Ishikawa (cell line): ENCODE results near the gene LIG1.

ENCODE experiments used
- CEBPB ChIP-seq: IDR thresholded peaks from 2 replicates; pipeline ENCODE4 v1.6.1; 2012
- CREB1 ChIP-seq: IDR thresholded peaks from 2 replicates; pipeline ENCODE4 v1.6.1; 2012; ENCODE audit warnings: low read depth
- EGR1 ChIP-seq: IDR thresholded peaks from 2 replicates; pipeline ENCODE4 v1.6.1; 2012
- EP300 ChIP-seq: IDR thresholded peaks from 2 replicates; pipeline ENCODE4 v1.6.1; 2012; ENCODE audit warnings: borderline replicate concordance
- FOXM1 ChIP-seq: IDR thresholded peaks from 2 replicates; pipeline ENCODE4 v1.6.1; 2012; ENCODE audit warnings: low read depth, borderline replicate concordance
- NFIC ChIP-seq: IDR thresholded peaks from 2 replicates; pipeline ENCODE4 v1.6.1; 2012
- RAD21 ChIP-seq: IDR thresholded peaks from 2 replicates; pipeline ENCODE4 v1.6.1; 2012; ENCODE audit warnings: low read depth
- TAF1 ChIP-seq: IDR thresholded peaks from 2 replicates; pipeline ENCODE4 v1.6.1; 2012; ENCODE audit warnings: low read depth, mild to moderate bottlenecking
- TCF12 ChIP-seq: IDR thresholded peaks from 2 replicates; pipeline ENCODE4 v1.6.1; 2012; ENCODE audit warnings: low read depth
- TEAD4 ChIP-seq: IDR thresholded peaks from 2 replicates; pipeline ENCODE4 v1.6.1; 2012
- YY1 ChIP-seq: IDR thresholded peaks from 2 replicates; pipeline ENCODE4 v1.6.1; 2012; ENCODE audit warnings: low read depth
- ZBTB7A ChIP-seq: IDR thresholded peaks from 2 replicates; pipeline ENCODE4 v1.6.1; 2012; ENCODE audit warnings: low read depth
- TF ChIP-seq, protein P1 (sequence below): IDR thresholded peaks from 2 replicates; pipeline ENCODE4 v1.6.1; 2012
- TF ChIP-seq, protein P2 (sequence below): IDR thresholded peaks from 2 replicates; pipeline ENCODE4 v1.6.1; 2012; ENCODE audit warnings: low read depth, mild to moderate bottlenecking
- TF ChIP-seq, protein P3 (sequence below): IDR thresholded peaks from 2 replicates; pipeline ENCODE4 v1.6.1; 2012

LIG1 gene

DNA sequence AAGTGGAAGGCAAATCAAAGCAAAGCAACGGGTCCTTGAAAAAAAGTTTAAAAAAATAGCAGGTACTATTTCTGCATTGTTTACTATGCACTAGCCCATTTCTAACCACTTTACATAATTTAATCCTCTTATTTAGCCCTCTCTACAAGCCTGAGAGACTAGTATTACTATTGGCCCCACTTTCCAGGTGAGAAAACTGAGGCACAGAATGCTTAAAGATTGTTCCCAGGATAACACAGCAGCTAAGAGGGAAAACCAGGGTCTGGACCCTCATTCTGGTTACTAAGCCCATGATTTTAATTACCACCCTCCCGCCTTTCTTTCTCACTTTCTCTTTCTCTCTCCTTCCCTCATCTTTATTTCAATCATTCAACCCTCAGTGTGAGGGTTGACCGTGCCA, 6.1 kb upstream of the LIG1 start:
- TF ChIP-seq TEAD4 (no peak), YY1 (no peak), CEBPB (no peak), TAF1 (no peak), NFIC (no peak), FOXM1 (no peak), EGR1 (no peak), CREB1 (no peak), ZBTB7A (no peak), TCF12 (no peak), RAD21 (no peak)
- TF ChIP-seq, protein P1, sequence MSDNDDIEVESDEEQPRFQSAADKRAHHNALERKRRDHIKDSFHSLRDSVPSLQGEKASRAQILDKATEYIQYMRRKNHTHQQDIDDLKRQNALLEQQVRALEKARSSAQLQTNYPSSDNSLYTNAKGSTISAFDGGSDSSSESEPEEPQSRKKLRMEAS, result no peak
- TF ChIP-seq, protein P2, sequence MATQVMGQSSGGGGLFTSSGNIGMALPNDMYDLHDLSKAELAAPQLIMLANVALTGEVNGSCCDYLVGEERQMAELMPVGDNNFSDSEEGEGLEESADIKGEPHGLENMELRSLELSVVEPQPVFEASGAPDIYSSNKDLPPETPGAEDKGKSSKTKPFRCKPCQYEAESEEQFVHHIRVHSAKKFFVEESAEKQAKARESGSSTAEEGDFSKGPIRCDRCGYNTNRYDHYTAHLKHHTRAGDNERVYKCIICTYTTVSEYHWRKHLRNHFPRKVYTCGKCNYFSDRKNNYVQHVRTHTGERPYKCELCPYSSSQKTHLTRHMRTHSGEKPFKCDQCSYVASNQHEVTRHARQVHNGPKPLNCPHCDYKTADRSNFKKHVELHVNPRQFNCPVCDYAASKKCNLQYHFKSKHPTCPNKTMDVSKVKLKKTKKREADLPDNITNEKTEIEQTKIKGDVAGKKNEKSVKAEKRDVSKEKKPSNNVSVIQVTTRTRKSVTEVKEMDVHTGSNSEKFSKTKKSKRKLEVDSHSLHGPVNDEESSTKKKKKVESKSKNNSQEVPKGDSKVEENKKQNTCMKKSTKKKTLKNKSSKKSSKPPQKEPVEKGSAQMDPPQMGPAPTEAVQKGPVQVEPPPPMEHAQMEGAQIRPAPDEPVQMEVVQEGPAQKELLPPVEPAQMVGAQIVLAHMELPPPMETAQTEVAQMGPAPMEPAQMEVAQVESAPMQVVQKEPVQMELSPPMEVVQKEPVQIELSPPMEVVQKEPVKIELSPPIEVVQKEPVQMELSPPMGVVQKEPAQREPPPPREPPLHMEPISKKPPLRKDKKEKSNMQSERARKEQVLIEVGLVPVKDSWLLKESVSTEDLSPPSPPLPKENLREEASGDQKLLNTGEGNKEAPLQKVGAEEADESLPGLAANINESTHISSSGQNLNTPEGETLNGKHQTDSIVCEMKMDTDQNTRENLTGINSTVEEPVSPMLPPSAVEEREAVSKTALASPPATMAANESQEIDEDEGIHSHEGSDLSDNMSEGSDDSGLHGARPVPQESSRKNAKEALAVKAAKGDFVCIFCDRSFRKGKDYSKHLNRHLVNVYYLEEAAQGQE, result no peak
- TF ChIP-seq, protein P3, sequence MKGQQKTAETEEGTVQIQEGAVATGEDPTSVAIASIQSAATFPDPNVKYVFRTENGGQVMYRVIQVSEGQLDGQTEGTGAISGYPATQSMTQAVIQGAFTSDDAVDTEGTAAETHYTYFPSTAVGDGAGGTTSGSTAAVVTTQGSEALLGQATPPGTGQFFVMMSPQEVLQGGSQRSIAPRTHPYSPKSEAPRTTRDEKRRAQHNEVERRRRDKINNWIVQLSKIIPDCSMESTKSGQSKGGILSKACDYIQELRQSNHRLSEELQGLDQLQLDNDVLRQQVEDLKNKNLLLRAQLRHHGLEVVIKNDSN, result no peak

DNA sequence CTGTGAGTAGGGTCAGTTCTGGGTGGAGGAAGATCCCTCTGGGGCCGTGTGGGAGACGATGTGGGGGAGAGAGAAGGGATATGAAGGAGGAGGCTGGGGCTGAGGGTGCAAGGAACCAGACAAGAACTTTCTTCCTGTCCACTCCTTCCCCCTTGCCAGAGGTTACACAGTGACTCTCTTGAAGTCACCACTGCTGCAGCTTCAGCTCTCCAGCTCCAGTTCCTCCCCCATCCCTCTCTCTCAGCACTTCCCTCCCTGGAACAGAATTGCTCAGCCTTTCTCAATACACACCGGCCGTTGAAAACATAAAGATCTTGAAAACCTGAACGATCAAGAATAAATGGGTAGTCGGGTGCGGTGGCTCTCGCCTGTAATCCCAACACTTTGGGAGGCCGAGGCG, 5.4 kb upstream of the LIG1 start:
- no peak for TF ChIP-seq EGR1
- TF ChIP-seq EP300, result no peak
- no peak for TF ChIP-seq NFIC
- TF ChIP-seq, protein P1, result no peak
- TF ChIP-seq TEAD4, result no peak
- TF ChIP-seq YY1, result no peak
- TF ChIP-seq TCF12, result no peak
- no peak for TF ChIP-seq CREB1
- no peak for TF ChIP-seq TAF1
- TF ChIP-seq ZBTB7A, result no peak
- TF ChIP-seq RAD21, result no peak
- TF ChIP-seq, protein P2, result no peak
- TF ChIP-seq, protein P3, result no peak
- TF ChIP-seq CEBPB, result no peak
- TF ChIP-seq FOXM1, result no peak

DNA sequence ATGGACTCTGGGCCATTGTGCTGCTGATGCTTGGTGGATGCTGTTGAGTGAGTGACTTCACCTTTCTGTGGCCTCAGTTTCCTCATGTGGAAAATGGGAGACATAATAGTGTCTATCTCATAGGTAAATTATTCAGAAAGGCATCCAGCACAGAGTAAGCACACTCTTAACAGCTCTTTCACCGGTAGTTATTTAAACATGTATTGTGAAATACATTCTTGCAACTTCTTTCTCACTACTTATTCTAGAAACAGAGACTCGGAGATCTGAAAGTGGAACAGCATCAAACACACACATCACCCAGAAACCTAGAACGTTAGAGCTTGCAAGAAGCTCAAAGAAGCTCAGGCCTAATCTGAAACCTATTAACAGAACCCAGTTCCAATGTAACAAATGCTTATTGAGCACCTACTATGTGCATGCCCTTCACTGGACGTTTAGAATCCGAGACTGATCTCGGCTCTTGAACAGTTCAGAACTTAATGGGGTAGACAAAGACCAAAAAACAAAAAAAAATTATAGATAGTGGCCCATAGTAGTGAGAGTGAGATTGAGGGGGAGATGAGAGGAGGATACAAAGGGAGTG, 4.4 kb upstream of the LIG1 start:
- TF ChIP-seq EP300, result no peak
- TF ChIP-seq RAD21, result no peak
- no peak for TF ChIP-seq YY1
- TF ChIP-seq, protein P1, result no peak
- no peak for TF ChIP-seq CEBPB

DNA sequence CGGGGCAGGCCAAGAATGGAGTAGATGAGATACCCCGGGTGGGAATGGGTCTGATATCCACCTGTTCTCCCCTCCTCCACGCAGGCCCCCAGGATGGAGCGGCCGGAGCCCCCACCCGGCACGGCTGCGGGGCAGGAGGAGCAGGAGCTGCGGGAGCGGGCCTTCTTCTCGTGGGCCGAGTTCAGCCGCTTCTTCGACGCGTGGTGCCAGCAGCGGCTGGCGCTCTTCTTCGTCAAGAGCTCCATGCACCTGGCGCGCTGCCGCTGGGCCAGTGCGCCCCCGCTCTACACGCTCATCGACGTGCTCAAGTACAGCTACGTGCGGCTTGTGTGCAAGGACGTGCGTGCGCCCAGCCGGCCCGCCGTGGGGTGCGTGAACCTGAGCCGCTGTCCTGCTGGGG, 1.6 kb upstream of the LIG1 start:
- TF ChIP-seq EP300 (no peak), TEAD4 (no peak), ZBTB7A (no peak), EGR1 (no peak), TAF1 (no peak), TCF12 (no peak)
- TF ChIP-seq, protein P2, result no peak
